Smooth muscle cell (in vitro differentiated cells): Measurements from ENCODE around the gene ADCY9. TPM values are rescaled to one million over a fixed set of nuclear protein-coding genes. Genes with fewer than 3 reads are reported as not detected.

Experiments
- DNase-seq: peaks from one replicate; lab custom pipeline; 2025; ENCODE audit not compliant: unreplicated experiment; lab: John Stamatoyannopoulos, UW
- H2AFZ ChIP-seq: fragments of 200-600 bp; sonication (generic); 2 replicates; pipeline ENCODE4 v1.6.0; 2016; ENCODE audit warnings: antibody characterized with exemption, low read depth, mild to moderate bottlenecking
- H3F3A ChIP-seq: fragments of 200-600 bp; sonication (generic); 2 replicates; pipeline ENCODE4 v1.6.0; 2017; ENCODE audit warnings: antibody characterized with exemption, low read depth
- H3K27ac ChIP-seq: fragments of 200-600 bp; sonication (generic); 2 replicates; pipeline ENCODE4 v1.5.1; 2016; ENCODE audit warnings: low read depth, mild to moderate bottlenecking
- H3K27me3 ChIP-seq: fragments of 200-600 bp; sonication (generic); 2 replicates; pipeline ENCODE4 v1.6.1; 2016; ENCODE audit warnings: low read depth, mild to moderate bottlenecking
- H3K36me3 ChIP-seq: fragments of 200-600 bp; sonication (generic); 2 replicates; pipeline ENCODE4 v1.5.1; 2016; ENCODE audit warnings: low read depth
- H3K4me1 ChIP-seq: fragments of 200-600 bp; sonication (generic); 2 replicates; pipeline ENCODE4 v1.5.1; 2016; ENCODE audit warnings: low read depth
- H3K4me2 ChIP-seq: fragments of 200-600 bp; sonication (generic); 2 replicates; pipeline ENCODE4 v1.6.0; 2016; ENCODE audit warnings: mild to moderate bottlenecking
- H3K4me3 ChIP-seq: fragments of 200-600 bp; sonication (generic); 2 replicates; pipeline ENCODE4 v1.5.1; 2016; ENCODE audit warnings: mild to moderate bottlenecking
- H3K79me2 ChIP-seq: fragments of 200-600 bp; sonication (generic); 2 replicates; pipeline ENCODE4 v1.6.0; 2016; ENCODE audit warnings: low read depth, mild to moderate bottlenecking
- H3K9ac ChIP-seq: fragments of 200-600 bp; sonication (generic); 2 replicates; pipeline ENCODE4 v1.6.0; 2016; ENCODE audit warnings: low read depth
- H3K9me3 ChIP-seq: fragments of 200-600 bp; sonication (generic); replicated peaks from 2 replicates; pipeline ENCODE4 v1.5.1; 2016; ENCODE audit warnings: low read depth
- H4K20me1 ChIP-seq: fragments of 200-600 bp; sonication (generic); 2 replicates; pipeline ENCODE4 v1.6.0; 2016; ENCODE audit warnings: low read depth
- CTCF ChIP-seq: fragments of 200-600 bp; sonication (generic); IDR thresholded peaks from 2 replicates; pipeline ENCODE4 v1.5.1; 2017; ENCODE audit warnings: borderline replicate concordance, mild to moderate bottlenecking, antibody characterized with exemption; ENCODE audit not compliant: insufficient read depth, poor library complexity, severe bottlenecking
- WGBS: methylation state at CpG from one replicate; pipeline ENCODE4 v1.1.7; 2016; ENCODE audit warnings: low lambda C conversion rate; 5-methylcytosine and 5-hydroxymethylcytosine counted together
- polyA plus RNA-seq: library from polyadenylated mRNA; unstranded; fragments of >200 nt; fragmentation: Nextera tagmentation; extraction: Ambion mirVana; gene quantifications from 2 replicates; pipeline ENCODE4 v1.2.1, GENCODE V29; 2016
- total RNA-seq: library from RNA; depleted of rRNA; stranded (reverse); fragments of >200 nt; gene quantifications from 2 replicates; pipeline ENCODE4 v1.2.3, GENCODE V29; 2014

Gene ADCY9
- total and polyA plus RNA-seq, 2 experiments from 2014 or later = 7.2 to 8.9 TPM

GRCh38 chr16:4087099-4087885, 28.9 kb downstream of the ADCY9 start:
- no peak for DNase-seq
- H3K4me3 ChIP-seq = no peak overlapping the region
- no peaks in the 10 kb centered on the region for H3F3A ChIP-seq
- H3K36me3 ChIP-seq = no peaks in the 10 kb centered on the region
- H3K9me3 ChIP-seq = no peaks in the 10 kb centered on the region
- H3K27ac ChIP-seq = no peak overlapping the region
- 88% methylated on average over 12 of the region's 12 CpGs for WGBS
- H3K9ac ChIP-seq = no peak overlapping the region
- H4K20me1 ChIP-seq = no peaks in the 10 kb centered on the region
- no peaks in the 10 kb centered on the region for H3K4me1 ChIP-seq
- H3K4me2 ChIP-seq = no peak overlapping the region
- no peaks in the 10 kb centered on the region for H3K27me3 ChIP-seq
- no peak overlapping the region for H2AFZ ChIP-seq
- no peak for TF ChIP-seq CTCF
- peaks cover 4% of the 10 kb centered on the region for H3K79me2 ChIP-seq

GRCh38 chr16:4086153-4086552, 30.1 kb downstream of the ADCY9 start:
- no peaks in the 10 kb centered on the region for H3K36me3 ChIP-seq
- DNase-seq = no peak
- H2AFZ ChIP-seq = no peak overlapping the region
- H3K9ac ChIP-seq = no peak overlapping the region
- no peaks in the 10 kb centered on the region for H3K27me3 ChIP-seq
- TF ChIP-seq CTCF = no peak
- no peaks in the 10 kb centered on the region for H4K20me1 ChIP-seq
- no peaks in the 10 kb centered on the region for H3F3A ChIP-seq
- H3K4me2 ChIP-seq = no peak overlapping the region
- no peak overlapping the region for H3K4me3 ChIP-seq
- 96% methylated on average over 15 of the region's 15 CpGs for WGBS
- H3K79me2 ChIP-seq = no peaks in the 10 kb centered on the region
- no peaks in the 10 kb centered on the region for H3K4me1 ChIP-seq
- no peaks in the 10 kb centered on the region for H3K9me3 ChIP-seq
- no peak overlapping the region for H3K27ac ChIP-seq

- H3K79me2 ChIP-seq = no peaks in the 10 kb centered on the region
- H3F3A ChIP-seq = no peaks in the 10 kb centered on the region
- no peak overlapping the region for H3K9ac ChIP-seq
- H3K4me1 ChIP-seq = no peaks in the 10 kb centered on the region
- H4K20me1 ChIP-seq = no peaks in the 10 kb centered on the region
- no peak overlapping the region for H3K4me2 ChIP-seq
- no peaks in the 10 kb centered on the region for H3K9me3 ChIP-seq
- H3K36me3 ChIP-seq = no peaks in the 10 kb centered on the region
- 71% methylated on average over 12 of the region's 12 CpGs for WGBS
- no peak overlapping the region for H3K4me3 ChIP-seq
- H2AFZ ChIP-seq = no peak overlapping the region
- H3K27me3 ChIP-seq = no peaks in the 10 kb centered on the region
- no peak overlapping the region for H3K27ac ChIP-seq
- no peak for DNase-seq
- TF ChIP-seq CTCF = no peak
Measured at GRCh38 chr16:4085405-4085970, 30.8 kb downstream of the ADCY9 start.
